MV-4-11 (cell line): ENCODE measurements around the gene ZNF276.
"Not testable (repeated sequence)": the region's sequence is repeated elsewhere in the genome, so short reads cannot be mapped to it uniquely, and the experiment has no call there.

ENCODE experiments used
- DNase-seq: peaks from one replicate; lab custom pipeline; 2025; lab: John Stamatoyannopoulos, UW

ZNF276 gene

DNA sequence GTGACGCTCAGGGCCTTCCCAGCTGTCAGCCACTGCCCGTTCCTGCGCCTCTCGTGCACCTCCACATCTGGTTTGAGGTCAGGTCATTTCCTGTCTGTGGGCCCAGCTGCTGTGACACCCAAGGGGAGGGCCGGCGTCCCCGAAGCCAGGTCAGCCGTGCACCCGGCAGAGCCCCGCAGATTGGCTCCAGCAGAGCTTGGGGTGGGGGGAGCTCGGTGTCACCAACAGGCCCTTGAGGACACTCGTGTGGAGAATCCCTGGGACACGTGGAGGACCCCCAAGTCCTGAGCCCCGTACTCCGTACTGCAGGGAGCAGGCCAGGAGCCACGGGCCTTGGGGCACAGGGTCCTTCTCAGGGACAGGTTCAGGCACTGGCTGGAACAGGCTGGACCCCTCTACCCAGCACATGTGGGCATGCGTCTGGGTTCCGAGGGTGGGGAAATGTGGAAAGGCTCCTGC, 24.6 kb upstream of the ZNF276 start:
- DNase-seq, result peak; percentile 42

GRCh38 chr16:89697161-89697615, 24.1 kb upstream of the ZNF276 start:
- no peak for DNase-seq

DNA sequence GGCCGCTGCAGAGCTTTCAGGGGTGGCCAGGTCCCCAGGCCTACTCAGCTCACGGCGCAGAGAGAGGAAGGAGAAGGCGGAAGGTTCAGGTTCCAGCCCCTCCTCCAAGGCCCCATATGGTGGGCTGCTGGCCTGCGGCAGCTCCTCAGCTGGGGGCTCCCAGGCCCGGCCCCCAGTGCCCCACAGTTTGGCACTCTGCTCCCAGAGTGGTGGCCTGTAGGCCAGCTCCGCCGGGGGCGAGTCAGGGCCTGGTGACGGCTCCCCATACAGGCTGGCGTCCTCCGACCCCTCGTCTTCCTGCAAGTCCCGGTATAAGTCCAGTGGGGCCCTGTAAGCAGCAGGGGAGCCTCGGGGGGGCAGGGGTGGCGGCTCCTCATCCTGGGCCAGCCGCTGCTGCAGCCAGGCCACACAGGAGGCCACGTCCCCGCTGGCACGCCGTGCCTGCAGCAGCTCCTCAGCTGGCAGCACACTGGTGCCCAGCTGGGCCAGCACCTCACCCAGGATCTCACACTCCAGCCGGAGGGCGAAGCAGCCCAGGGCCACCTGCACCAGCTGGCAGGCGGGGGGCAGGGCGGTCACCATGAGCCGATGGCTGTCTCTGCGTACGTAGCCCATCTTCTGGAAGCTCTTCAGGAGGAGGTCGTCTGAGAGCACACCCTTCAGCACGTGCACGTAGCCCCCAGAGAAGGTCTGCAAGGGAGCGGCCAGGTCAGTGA, 23.6 kb upstream of the ZNF276 start:
- DNase-seq, result no peak

- DNase-seq, result not testable (repeated sequence)
Observed at GRCh38 chr16:89698717-89699116, 22.6 kb upstream of the ZNF276 start.

GRCh38 chr16:89699629-89700099, 21.7 kb upstream of the ZNF276 start:
- DNase-seq, result not testable (repeated sequence)

DNA sequence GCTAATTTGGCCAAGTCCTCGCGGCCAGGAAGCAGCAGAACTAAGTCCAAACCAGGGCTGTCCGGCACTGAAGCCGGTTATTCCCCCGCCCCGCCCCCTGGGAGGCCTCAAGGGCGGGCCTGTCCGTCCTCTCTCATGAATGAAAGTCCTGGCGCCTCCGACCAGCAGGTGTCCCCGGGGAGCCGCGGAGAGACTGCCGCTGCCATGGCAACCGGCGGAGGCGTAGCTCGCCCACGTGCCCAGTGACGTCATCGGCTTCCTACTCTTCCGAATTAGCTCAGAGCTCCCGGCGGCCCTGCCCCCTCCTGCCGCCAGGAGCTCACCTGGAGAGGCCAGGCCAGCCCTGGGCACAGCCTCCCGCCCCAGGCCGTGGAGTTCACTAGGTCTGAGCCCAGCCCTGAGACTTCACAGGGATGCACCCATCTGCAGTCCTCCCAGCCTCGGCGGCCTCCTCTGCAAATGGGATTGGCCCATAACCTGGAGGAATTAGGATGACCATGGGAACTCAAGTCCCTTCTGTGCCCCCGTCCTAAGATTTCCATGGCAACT, 21.2 kb upstream of the ZNF276 start:
- DNase-seq, result peak; percentile 97

DNA sequence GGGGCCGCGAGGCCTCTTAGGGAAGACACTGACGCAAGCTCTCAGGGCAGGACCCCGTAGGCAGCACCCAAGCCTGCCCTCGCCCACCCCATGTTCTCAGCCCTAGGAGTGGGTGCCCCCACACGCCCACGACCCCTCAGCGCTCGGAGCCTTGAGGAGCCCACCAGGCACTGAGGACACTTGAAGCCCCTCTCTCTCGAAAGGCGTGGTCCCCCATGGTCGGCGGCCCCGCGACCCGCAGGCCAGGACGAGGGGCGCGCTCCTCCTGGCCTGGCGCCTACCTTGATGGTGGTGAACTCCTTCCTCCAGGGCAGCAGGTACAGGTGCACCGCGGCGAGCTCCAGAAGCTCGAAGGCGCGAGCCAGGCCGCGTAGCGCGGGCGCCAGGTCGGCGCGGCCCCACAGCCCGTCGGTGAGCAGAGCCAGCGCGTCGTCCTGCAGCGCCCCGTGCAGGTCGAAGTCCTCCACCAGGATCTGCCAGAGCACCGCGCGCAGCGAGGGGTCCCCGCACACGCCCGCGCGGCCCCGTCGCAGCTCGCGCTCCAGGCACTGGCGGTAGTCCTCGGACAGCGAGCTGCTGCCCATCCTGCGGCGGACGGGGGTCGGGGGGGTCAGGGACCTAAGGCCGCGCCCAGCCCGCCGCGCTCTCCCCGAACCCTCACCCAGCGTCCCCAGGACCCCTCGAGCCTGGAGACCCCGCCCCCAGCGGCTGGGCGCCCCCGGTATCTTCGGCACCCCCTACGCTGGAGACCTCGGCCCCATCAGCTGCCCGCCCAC, 20.5 kb upstream of the ZNF276 start:
- DNase-seq, result peak; percentile 32

DNA sequence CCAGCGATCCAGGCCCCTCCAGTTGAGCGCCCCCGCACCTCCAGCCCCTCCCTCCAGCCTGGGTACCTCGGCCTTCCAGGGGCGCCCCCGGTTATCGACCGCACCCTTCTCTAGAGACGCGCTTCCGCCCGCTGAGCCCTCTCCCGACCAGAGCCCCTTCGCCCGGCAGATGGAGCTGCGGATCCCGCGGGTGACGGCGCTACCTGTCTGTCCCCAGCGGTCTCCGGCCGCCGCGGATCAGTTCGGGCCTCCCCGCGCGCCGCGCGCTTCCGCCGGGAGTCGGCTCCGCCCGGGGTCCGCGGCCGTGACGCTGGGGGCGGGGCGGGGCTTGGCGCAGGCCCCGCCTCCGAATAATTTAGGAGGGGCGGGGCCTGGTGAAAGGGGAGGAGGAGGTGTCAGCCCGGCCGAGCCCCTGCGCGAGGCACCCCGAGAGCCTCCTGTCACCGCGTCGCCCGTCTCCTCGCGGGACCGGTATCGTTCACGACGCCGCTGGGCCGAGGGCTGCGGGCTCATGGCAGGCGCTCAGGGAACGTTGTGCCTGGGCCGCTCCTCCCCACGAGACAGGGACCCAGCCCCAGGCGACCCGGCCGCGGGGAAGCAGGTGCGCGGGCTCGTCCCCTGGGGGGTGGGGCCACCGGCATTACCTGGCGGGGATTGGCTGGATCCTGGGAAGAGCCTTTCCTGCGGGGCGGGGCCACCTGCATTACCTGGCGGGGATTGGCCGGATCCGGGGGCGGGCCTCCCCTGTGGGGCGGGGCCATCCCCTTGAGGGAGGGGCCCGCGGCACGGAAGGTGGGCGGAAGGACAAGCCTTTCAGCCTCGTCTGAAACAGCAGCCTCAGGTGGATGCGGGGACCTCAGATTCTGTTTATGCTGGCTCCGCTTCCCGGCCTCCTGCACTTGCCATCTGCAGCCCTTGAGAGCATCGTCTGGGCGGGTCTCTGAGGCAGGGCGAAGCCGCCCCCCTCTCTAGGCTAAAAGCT, 19.6 kb upstream of the ZNF276 start, which contains the start of gene SPATA2L:
Gene SPATA2L (minus strand): TSS at position 281 of the 982 bp plus-strand sequence. CDS start 473 bp downstream, outside the sequence.
- peak; percentile 88 for DNase-seq

GRCh38 chr16:89704281-89704680, 17.1 kb upstream of the ZNF276 start:
- no peak for DNase-seq

DNA sequence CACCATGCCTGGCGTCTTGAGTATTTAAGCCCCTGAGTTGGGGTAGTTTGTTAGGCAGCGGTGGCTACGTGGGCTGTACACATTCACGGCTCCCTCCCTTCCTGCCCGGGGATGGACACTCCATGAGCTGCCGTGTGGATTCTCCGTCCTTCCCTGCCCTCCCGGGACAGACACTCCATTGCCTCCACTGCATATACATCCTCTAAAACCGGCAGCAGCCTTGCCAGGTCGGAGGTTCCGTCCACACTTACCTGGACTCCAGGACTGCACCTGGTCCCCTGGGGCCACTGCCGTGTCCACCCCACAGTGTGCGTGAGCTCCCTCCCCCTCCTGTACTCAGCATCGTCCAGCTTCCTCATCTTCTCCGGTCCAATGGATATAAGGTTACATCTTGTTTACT, 16.3 kb upstream of the ZNF276 start:
- no peak for DNase-seq

DNA sequence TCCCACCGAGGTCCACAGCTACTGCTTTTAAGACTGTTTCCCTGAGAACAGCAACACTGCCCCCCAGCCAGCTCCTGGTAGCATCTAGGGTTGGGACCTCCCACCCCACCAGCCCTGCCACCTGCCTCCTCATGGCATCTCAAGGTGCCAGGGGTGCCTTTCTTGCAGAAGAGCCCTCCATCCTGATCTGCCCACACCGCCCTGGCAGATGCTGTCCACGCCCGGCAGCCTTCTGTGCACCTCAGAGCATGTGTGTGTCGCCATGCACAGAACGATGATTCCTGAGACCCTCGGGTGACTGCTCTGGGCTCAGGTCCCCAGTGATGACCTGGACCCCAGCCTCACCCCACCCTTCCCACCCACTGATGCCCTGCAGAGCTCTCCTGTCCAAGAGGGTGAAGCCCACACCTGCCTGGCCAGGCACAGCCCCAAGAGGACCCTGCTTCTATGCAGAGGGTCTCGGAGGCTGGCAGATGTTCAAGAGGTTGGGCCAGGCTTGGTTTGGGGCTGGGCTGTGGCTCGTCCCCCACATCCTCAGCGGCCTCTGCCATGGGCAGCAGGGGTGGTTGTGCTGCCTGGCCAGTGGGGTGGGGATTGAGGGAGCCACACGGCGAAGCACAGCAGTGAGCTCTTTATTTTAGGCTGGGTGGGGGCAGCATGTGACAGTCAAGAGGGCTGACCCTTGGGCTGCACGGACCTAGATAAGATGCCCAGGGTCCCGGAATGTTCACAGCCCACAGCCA, 14.6 kb upstream of the ZNF276 start:
- DNase-seq, result no peak

DNA sequence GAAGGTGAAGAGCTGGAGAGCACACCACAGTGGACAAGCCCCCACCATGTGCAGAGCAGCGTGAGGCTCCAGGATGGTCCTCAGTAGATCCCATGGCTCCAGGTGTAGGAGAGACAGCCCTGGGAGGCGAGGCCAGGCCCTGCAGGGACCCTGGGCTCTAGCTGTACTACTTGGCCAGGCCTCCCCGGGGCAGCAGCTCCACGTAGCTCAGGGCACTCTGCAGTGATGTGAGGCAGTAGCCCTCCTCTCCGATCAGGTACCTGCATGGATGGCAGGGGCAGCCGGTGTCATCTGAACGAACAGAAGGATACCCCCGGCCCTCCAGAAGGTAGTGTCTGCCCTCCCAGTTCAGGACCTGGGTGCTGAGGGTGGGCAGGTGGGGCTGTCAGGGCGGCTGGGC, 13.6 kb upstream of the ZNF276 start:
- no peak for DNase-seq

DNA sequence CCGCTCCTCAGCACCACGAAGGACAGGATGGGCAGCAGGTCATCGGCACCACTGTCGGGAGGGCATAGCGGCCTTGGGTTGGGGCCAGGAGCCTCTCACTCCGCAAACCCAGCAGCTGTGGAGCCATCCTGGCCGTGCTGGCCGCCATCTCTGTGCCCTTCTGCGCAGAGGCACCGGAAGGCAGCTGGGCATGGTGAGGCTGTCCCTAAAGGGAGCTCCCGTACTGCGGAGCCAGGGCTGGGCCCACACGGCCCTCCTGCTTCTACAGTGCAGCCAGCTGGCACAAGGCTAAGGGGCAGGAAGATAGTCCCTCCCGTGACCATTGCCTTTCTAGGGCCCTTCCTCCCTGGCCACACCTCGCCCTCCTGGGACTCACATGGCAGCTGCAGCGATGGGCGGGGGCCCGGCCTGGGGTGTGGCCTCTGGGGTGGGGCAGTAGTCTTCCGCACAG, 12.8 kb upstream of the ZNF276 start:
- no peak for DNase-seq

- no peak for DNase-seq
Observed at GRCh38 chr16:89709166-89709565, 12.2 kb upstream of the ZNF276 start.

- no peak for DNase-seq
Observed at GRCh38 chr16:89709716-89710432, 11.5 kb upstream of the ZNF276 start.

DNA sequence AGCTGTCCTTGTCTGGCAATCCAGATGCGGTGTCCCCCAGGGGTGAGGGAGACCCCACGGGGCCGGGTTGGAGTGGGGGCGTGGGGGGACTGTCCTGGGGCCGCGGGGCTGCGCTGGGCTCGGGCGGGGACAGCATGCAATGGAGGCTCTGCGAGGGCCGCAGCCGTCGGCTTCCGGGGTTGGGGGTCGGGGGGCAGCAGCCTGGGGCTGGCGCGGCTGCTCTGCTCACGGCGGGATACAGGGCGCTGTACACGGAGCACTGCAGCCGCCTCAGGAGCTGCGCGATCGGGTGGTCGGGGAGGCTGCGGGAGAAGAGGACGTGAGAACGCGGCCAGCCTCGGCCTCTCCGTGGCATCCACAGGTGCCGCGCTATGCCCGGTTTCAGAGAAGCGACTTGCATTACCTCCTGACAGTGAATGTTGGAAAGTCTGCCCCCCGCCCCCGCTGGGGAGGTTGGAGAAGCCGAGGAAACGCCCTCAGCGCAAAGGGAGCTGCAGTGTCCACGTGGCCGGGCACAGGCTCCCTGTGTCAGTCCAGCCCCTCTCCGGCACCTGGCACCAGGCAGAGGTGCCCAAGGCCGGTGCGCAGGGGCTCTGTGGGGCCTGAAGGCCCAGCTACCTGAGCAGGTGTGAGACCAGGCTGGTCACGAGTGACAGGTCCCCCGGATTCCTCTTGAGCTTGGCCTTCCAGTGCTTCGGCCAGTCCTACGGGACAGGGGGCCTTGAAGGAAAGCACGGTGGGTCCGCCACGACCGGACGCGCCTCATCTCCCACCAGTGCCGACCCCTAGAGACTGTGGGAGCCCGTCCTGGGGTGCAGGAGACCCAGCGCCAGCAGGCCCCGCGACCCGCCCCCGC, 10.4 kb upstream of the ZNF276 start:
- no peak for DNase-seq

- peak; percentile 64 for DNase-seq
Observed at GRCh38 chr16:89711601-89712273, 9.6 kb upstream of the ZNF276 start.

GRCh38 chr16:89712274-89712781, 9.0 kb upstream of the ZNF276 start:
- no peak for DNase-seq
